H1 (cell line): ENCODE measurements around the gene SPDYC. TPM values are rescaled to one million over a fixed set of nuclear protein-coding genes. Genes with fewer than 3 reads are reported as not detected.

Source experiments
- ATF3 ChIP-seq: IDR thresholded peaks from 2 replicates; pipeline ENCODE4 v1.6.1; 2011; ENCODE audit warnings: low read depth, mild to moderate bottlenecking, low read length; ENCODE audit not compliant: insufficient read depth
- KDM4A ChIP-seq: IDR thresholded peaks from one replicate; pipeline ENCODE4 v1.7.1; 2012; ENCODE audit warnings: low read depth, mild to moderate bottlenecking, moderate library complexity, low read length, inconsistent platforms; ENCODE audit not compliant: severe bottlenecking
- MAX ChIP-seq: IDR thresholded peaks from 2 replicates; pipeline ENCODE4 v1.6.1; 2012; ENCODE audit warnings: inconsistent platforms
- POLR2A ChIP-seq, 2 experiments: IDR thresholded peaks; 1 replicate in 1 of 2; 2 replicates in 1 of 2; pipeline ENCODE4 v1.6.1; 2011; ENCODE audit warnings: low read depth in 2 of 2, low read length in 2 of 2, mild to moderate bottlenecking in 2 of 2; ENCODE audit errors: control extremely low read depth in 1 of 2
- SP1 ChIP-seq: IDR thresholded peaks from 2 replicates; pipeline ENCODE4 v1.6.1; 2011; ENCODE audit warnings: low read depth, low read length
- TEAD4 ChIP-seq: IDR thresholded peaks from 2 replicates; pipeline ENCODE4 v1.6.1; 2012; ENCODE audit warnings: low read depth, low read length, inconsistent platforms, mixed read lengths
- polyA plus RNA-seq, 7 experiments: library from polyadenylated mRNA; depleted of rRNA in 3 of 7; stranded (reverse) in 5 of 7; unstranded in 2 of 7; fragments of >200 nt in 5 of 7; fragments of 200-250 nt in 2 of 7; gene quantifications; 1 replicate in 5 of 7; 2 replicates in 1 of 7; 4 replicates in 1 of 7; pipeline versions ENCODE4 v1.2.1 to v1.2.3, GENCODE V29; 2011 to 2013; ENCODE audit warnings: missing spikeins in 2 of 7, mixed read lengths in 2 of 7
- total RNA-seq: library from RNA; stranded (reverse); fragmentation: NEBNext Ultra II Directional; extraction: Animal tissue kit (Norgen Biotek cat#: 25700); gene quantifications from 2 replicates; pipeline ENCODE4 v1.2.1, GENCODE V29; 2021

The SPDYC gene
- total and polyA plus RNA-seq, 2 of the 8 experiments (the other 6 are each of a cell fraction or from before 2014, with no cell fraction given) = 0.15 TPM; not detected in 1

GRCh38 chr11:65204143-65204542, 34.1 kb downstream of the SPDYC start (continued):
- TF ChIP-seq MAX (no peak), ATF3 (no peak), POLR2A (IDR thresholded peaks at IDR 0.05; ENCODE audit: control extremely low read depth in 1 of 2, low read depth in 2 of 2, low read length in 2 of 2) (no peak), SP1 (no peak), KDM4A (no peak), TEAD4 (no peak)
